ENCODE measurements around the gene ZNF687.

ZNF687 gene

GRCh38 chr1:151294742-151295462 lies 12.8 kb downstream of the ZNF687 start:
- Histone ChIP-seq H3K4me1 (ENCODE audit: insufficient read depth, low read length) (peaks cover 12% of the 10 kb centered on the region; the same call in 1 of the 2 replicates), H3K9ac (ENCODE audit: low read depth, low read length) (peak overlapping the region; percentile 33; the same call in 1 of the 2 replicates), H3K36me3 (ENCODE audit: insufficient read depth, low read depth, low read length) (peaks cover 81% of the 10 kb centered on the region)

DNA sequence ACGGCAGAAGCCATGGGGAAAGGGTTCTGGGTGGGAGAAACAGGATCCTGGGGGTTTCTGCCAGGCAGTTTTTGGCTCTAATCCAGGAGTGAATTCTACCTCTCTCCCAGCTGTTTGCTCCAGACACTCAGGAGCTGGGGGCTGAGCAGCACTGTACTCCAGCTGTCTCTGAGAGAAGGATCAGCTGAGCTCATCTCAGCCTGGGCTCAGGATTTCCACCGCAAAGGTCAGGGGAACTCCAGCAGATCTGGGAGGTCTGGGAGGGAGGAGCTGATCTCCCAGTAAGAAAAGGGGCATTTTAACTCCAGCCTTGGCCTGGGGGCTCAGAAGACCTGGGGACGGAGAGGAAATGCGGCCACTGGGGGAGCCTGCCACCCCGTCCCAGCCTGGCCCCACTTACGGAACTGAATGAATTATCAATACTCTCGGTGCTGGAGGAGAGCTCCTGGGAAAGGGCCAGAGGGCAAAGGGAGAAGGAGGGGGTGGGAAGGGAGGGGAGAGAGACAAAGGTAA lies 27.8 kb downstream of the ZNF687 start:
- H3K27me3 ChIP-seq (ENCODE audit: insufficient read depth, low read length) = no peaks in the 10 kb centered on the region
- peaks cover 79% of the 10 kb centered on the region for H3K36me3 ChIP-seq (ENCODE audit: insufficient read depth, low read depth, low read length)
- H3K9me3 ChIP-seq (ENCODE audit: insufficient read depth, low read depth, low read length) = no peaks in the 10 kb centered on the region
- peak overlapping the region; percentile 29 for H3K27ac ChIP-seq (ENCODE audit: low read length)
- no peak overlapping the region for H3K4me3 ChIP-seq (ENCODE audit: low read length)
- peak overlapping the region; percentile 20 for H3K9ac ChIP-seq (ENCODE audit: low read depth, low read length)
- peaks cover 9% of the 10 kb centered on the region for H3K4me1 ChIP-seq (ENCODE audit: insufficient read depth, low read length)

More at GRCh38 chr1:151294742-151295462, 12.8 kb downstream of the ZNF687 start:
- Histone ChIP-seq H3K27me3 (ENCODE audit: insufficient read depth, low read length) (no peaks in the 10 kb centered on the region), H3K27ac (ENCODE audit: low read length) (peak overlapping the region; percentile 59), H3K9me3 (ENCODE audit: insufficient read depth, low read depth, low read length) (no peaks in the 10 kb centered on the region), H3K4me3 (ENCODE audit: low read length) (peak overlapping the region; percentile 9; the same call in 1 of the 2 replicates)

GRCh38 chr1:151311011-151311410 lies 28.9 kb downstream of the ZNF687 start:
- H3K9ac ChIP-seq (ENCODE audit: low read depth, low read length) = no peak overlapping the region
- H3K27ac ChIP-seq (ENCODE audit: low read length) = no peak overlapping the region
- H3K4me3 ChIP-seq (ENCODE audit: low read length) = no peak overlapping the region

GRCh38 chr1:151311589-151312331 lies 29.7 kb downstream of the ZNF687 start:
- H3K4me3 ChIP-seq (ENCODE audit: low read length) = no peak overlapping the region
- no peaks in the 10 kb centered on the region for H3K9me3 ChIP-seq (ENCODE audit: insufficient read depth, low read depth, low read length)
- no peaks in the 10 kb centered on the region for H3K27me3 ChIP-seq (ENCODE audit: insufficient read depth, low read length)
- peaks cover 75% of the 10 kb centered on the region for H3K36me3 ChIP-seq (ENCODE audit: insufficient read depth, low read depth, low read length)
- no peak overlapping the region for H3K27ac ChIP-seq (ENCODE audit: low read length)
- H3K4me1 ChIP-seq (ENCODE audit: insufficient read depth, low read length) = peaks cover 9% of the 10 kb centered on the region
- no peak overlapping the region for H3K9ac ChIP-seq (ENCODE audit: low read depth, low read length)

More at GRCh38 chr1:151311011-151311410, 28.9 kb downstream of the ZNF687 start:
- Histone ChIP-seq H3K36me3 (ENCODE audit: insufficient read depth, low read depth, low read length) (peaks cover 77% of the 10 kb centered on the region), H3K27me3 (ENCODE audit: insufficient read depth, low read length) (no peaks in the 10 kb centered on the region), H3K4me1 (ENCODE audit: insufficient read depth, low read length) (peaks cover 9% of the 10 kb centered on the region), H3K9me3 (ENCODE audit: insufficient read depth, low read depth, low read length) (no peaks in the 10 kb centered on the region)

DNA sequence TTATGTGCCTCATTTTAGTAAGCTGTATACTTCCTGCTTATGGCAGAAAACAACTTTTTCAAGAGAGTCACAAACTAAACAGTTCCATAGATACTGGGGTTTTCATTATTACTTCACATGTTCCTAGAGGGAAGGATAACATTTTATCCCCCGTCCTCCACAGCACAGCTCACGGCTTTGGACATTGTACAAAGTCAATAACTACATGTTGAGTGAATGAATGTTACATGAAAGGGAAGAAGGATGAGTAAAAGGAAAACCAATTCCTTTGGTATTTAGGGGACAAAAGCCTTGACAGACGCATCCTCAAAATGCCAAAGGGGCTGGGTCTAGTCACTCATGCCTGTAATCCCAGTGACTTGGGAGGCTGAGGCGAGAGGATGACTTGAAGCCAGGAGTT lies 30.3 kb downstream of the ZNF687 start:
- no peaks in the 10 kb centered on the region for H3K27me3 ChIP-seq (ENCODE audit: insufficient read depth, low read length)
- no peaks in the 10 kb centered on the region for H3K9me3 ChIP-seq (ENCODE audit: insufficient read depth, low read depth, low read length)
- no peak overlapping the region for H3K9ac ChIP-seq (ENCODE audit: low read depth, low read length)
- H3K36me3 ChIP-seq (ENCODE audit: insufficient read depth, low read depth, low read length) = peaks cover 68% of the 10 kb centered on the region
- no peak overlapping the region for H3K27ac ChIP-seq (ENCODE audit: low read length)
- H3K4me3 ChIP-seq (ENCODE audit: low read length) = no peak overlapping the region
- peaks cover 9% of the 10 kb centered on the region for H3K4me1 ChIP-seq (ENCODE audit: insufficient read depth, low read length)

GRCh38 chr1:151312826-151313225 lies 30.7 kb downstream of the ZNF687 start:
- peaks cover 64% of the 10 kb centered on the region for H3K36me3 ChIP-seq (ENCODE audit: insufficient read depth, low read depth, low read length)
- no peak overlapping the region for H3K4me3 ChIP-seq (ENCODE audit: low read length)
- no peaks in the 10 kb centered on the region for H3K27me3 ChIP-seq (ENCODE audit: insufficient read depth, low read length)
- H3K9me3 ChIP-seq (ENCODE audit: insufficient read depth, low read depth, low read length) = no peaks in the 10 kb centered on the region
- H3K9ac ChIP-seq (ENCODE audit: low read depth, low read length) = no peak overlapping the region
- H3K4me1 ChIP-seq (ENCODE audit: insufficient read depth, low read length) = peaks cover 9% of the 10 kb centered on the region
- H3K27ac ChIP-seq (ENCODE audit: low read length) = no peak overlapping the region

GRCh38 chr1:151313501-151313900 lies 31.4 kb downstream of the ZNF687 start:
- Histone ChIP-seq H3K9me3 (ENCODE audit: insufficient read depth, low read depth, low read length) (no peaks in the 10 kb centered on the region), H3K36me3 (ENCODE audit: insufficient read depth, low read depth, low read length) (peaks cover 57% of the 10 kb centered on the region), H3K27me3 (ENCODE audit: insufficient read depth, low read length) (no peaks in the 10 kb centered on the region), H3K27ac (ENCODE audit: low read length) (no peak overlapping the region), H3K9ac (ENCODE audit: low read depth, low read length) (no peak overlapping the region), H3K4me3 (ENCODE audit: low read length) (no peak overlapping the region), H3K4me1 (ENCODE audit: insufficient read depth, low read length) (peaks cover 9% of the 10 kb centered on the region)

DNA sequence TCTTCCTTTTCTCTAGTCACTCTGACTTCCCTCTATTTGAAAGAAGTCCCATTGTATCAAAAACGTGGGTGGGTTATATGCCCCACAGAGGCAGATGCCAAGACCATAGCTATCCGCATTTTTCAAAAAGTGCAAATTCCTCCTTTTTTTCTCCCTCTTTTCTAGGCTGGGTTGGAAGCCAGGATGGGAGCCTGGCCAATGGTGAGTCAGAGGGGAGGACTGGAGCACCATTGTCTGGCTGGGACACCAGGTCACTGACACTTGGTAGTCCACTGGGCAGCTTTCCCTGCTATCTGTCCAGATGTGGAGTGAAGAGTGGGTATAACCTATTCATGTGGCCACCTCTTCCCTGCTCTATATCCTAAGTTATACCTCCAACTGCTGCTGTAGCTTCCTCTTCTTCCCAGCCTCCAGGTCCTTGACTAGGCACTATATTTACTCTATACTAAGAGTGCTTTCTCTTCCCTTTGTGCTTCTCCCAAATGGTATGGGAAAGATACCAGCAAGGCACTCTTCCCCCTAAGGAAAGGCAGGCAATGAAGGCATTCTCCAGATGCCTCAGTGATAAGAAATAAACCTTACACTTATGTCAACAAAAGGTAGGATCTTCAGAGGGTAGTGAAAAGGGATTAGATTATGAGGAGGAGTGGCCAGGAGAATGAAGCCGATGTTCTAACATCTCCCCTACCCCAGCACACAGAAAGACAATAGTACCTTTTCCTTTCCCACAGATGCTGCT lies 32.2 kb downstream of the ZNF687 start:
- peaks cover 58% of the 10 kb centered on the region for H3K36me3 ChIP-seq (ENCODE audit: insufficient read depth, low read depth, low read length)
- H3K27me3 ChIP-seq (ENCODE audit: insufficient read depth, low read length) = no peaks in the 10 kb centered on the region
- H3K9me3 ChIP-seq (ENCODE audit: insufficient read depth, low read depth, low read length) = no peaks in the 10 kb centered on the region
- H3K4me1 ChIP-seq (ENCODE audit: insufficient read depth, low read length) = peaks cover 9% of the 10 kb centered on the region
- no peak overlapping the region for H3K4me3 ChIP-seq (ENCODE audit: low read length)
- H3K9ac ChIP-seq (ENCODE audit: low read depth, low read length) = no peak overlapping the region
- H3K27ac ChIP-seq (ENCODE audit: low read length) = no peak overlapping the region

GRCh38 chr1:151315565-151316235 lies 33.6 kb downstream of the ZNF687 start:
- H3K9ac ChIP-seq (ENCODE audit: low read depth, low read length) = no peak overlapping the region
- H3K27ac ChIP-seq (ENCODE audit: low read length) = no peak overlapping the region
- no peaks in the 10 kb centered on the region for H3K9me3 ChIP-seq (ENCODE audit: insufficient read depth, low read depth, low read length)
- no peaks in the 10 kb centered on the region for H3K27me3 ChIP-seq (ENCODE audit: insufficient read depth, low read length)
- H3K4me1 ChIP-seq (ENCODE audit: insufficient read depth, low read length) = peaks cover 1% of the 10 kb centered on the region; the same call in 1 of the 2 replicates
- peaks cover 63% of the 10 kb centered on the region for H3K36me3 ChIP-seq (ENCODE audit: insufficient read depth, low read depth, low read length)
- no peak overlapping the region for H3K4me3 ChIP-seq (ENCODE audit: low read length)

GRCh38 chr1:151318975-151319374 lies 36.9 kb downstream of the ZNF687 start:
- Histone ChIP-seq H3K27me3 (ENCODE audit: insufficient read depth, low read length) (no peaks in the 10 kb centered on the region), H3K36me3 (ENCODE audit: insufficient read depth, low read depth, low read length) (peaks cover 43% of the 10 kb centered on the region)

DNA sequence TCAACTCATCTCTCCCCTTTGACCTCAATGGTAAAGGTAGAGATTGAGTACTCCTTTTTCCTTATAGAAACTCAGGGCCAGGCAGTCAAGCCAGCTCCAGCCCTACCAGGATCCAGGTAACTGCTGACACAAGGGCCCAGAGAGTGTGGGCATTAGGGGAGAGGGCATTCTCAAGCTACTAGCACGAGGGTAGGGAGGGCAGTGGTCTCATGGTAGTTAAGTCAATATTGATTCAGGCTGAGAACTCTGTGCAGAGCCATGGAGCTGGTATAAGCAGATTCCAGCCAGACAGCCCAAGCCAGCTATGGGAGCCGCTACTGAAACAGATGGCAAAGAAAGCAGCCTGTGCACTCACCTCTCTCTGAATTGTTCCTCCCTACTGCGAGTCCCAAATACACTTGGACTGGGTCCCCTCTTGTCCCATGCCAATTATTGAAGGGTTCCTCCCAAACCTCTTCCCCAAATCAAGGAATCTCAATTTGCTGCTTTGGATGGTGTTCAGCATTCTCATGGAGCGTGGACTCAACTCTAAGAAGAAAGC lies 42.4 kb downstream of the ZNF687 start:
- Histone ChIP-seq H3K4me3 (ENCODE audit: low read length) (no peak overlapping the region), H3K9me3 (ENCODE audit: insufficient read depth, low read depth, low read length) (no peaks in the 10 kb centered on the region), H3K27ac (ENCODE audit: low read length) (no peak overlapping the region), H3K9ac (ENCODE audit: low read depth, low read length) (no peak overlapping the region), H3K27me3 (ENCODE audit: insufficient read depth, low read length) (no peaks in the 10 kb centered on the region), H3K4me1 (ENCODE audit: insufficient read depth, low read length) (peaks cover 6% of the 10 kb centered on the region; the same call in 1 of the 2 replicates), H3K36me3 (ENCODE audit: insufficient read depth, low read depth, low read length) (peaks cover 27% of the 10 kb centered on the region)

More at GRCh38 chr1:151318975-151319374, 36.9 kb downstream of the ZNF687 start:
- no peaks in the 10 kb centered on the region for H3K4me1 ChIP-seq (ENCODE audit: insufficient read depth, low read length)
- no peak overlapping the region for H3K27ac ChIP-seq (ENCODE audit: low read length)
- H3K9ac ChIP-seq (ENCODE audit: low read depth, low read length) = no peak overlapping the region
- no peak overlapping the region for H3K4me3 ChIP-seq (ENCODE audit: low read length)
- no peaks in the 10 kb centered on the region for H3K9me3 ChIP-seq (ENCODE audit: insufficient read depth, low read depth, low read length)

Data from iPS-20b (cell line).